22Rv1 (cell line): ENCODE measurements around the gene DLAT.
"Not testable (repeated sequence)": the region's sequence is repeated elsewhere in the genome, so short reads cannot be mapped to it uniquely, and the experiment has no call there.

ENCODE experiments used
- CTCF ChIP-seq: fragments of 450-650 bp; IDR thresholded peaks from 2 replicates; pipeline ENCODE4 v1.5.1; 2017; ENCODE audit warnings: mild to moderate bottlenecking
- ZFX ChIP-seq: fragments of 450-650 bp; IDR thresholded peaks from 2 replicates; pipeline ENCODE4 v1.6.1; 2017; ENCODE audit warnings: antibody characterized with exemption, borderline replicate concordance

- TF ChIP-seq CTCF, ZFX: not testable (repeated sequence)
These were observed 23.0 kb downstream of the DLAT start for GRCh38 chr11:112048256-112048655.
